Measurements from ENCODE around the gene TAC3.
"Not testable (repeated sequence)": the region's sequence is repeated elsewhere in the genome, so short reads cannot be mapped to it uniquely, and the experiment has no call there.

The TAC3 gene

GRCh38 chr12:56990648-56991318 lies 25.5 kb downstream of the TAC3 start:
- no peak for DNase-seq (ENCODE audit: insufficient read length, low spot score)
- no peak for TF ChIP-seq POLR2A (IDR thresholded peaks at IDR 0.05; ENCODE audit: low read depth, low read length)
- no peak for FAIRE-seq

- no peak for DNase-seq (ENCODE audit: insufficient read length, low spot score)
- TF ChIP-seq POLR2A (IDR thresholded peaks at IDR 0.05; ENCODE audit: low read depth, low read length), result no peak
- FAIRE-seq, result no peak
Observed at GRCh38 chr12:56989861-56990610, 26.3 kb downstream of the TAC3 start.

GRCh38 chr12:56988207-56988739 lies 28.1 kb downstream of the TAC3 start:
- no peak for FAIRE-seq
- TF ChIP-seq POLR2A (IDR thresholded peaks at IDR 0.05; ENCODE audit: low read depth, low read length), result no peak
- no peak for DNase-seq (ENCODE audit: insufficient read length, low spot score)

- no peak for FAIRE-seq
- TF ChIP-seq POLR2A (IDR thresholded peaks at IDR 0.05; ENCODE audit: low read depth, low read length), result no peak
- peak; percentile 71 for DNase-seq (ENCODE audit: insufficient read length, low spot score)
Observed at GRCh38 chr12:56987551-56988053, 28.7 kb downstream of the TAC3 start.

- no peak for DNase-seq (ENCODE audit: insufficient read length, low spot score)
- FAIRE-seq, result no peak
- TF ChIP-seq POLR2A (IDR thresholded peaks at IDR 0.05; ENCODE audit: low read depth, low read length), result no peak
Observed at GRCh38 chr12:56987011-56987410, 29.3 kb downstream of the TAC3 start.

- peak; percentile 82 for FAIRE-seq
Observed at GRCh38 chr12:56985714-56986113, 30.6 kb downstream of the TAC3 start.

GRCh38 chr12:56983386-56983785 lies 32.9 kb downstream of the TAC3 start:
- TF ChIP-seq POLR2A (IDR thresholded peaks at IDR 0.05; ENCODE audit: low read depth, low read length), result no peak
- DNase-seq (ENCODE audit: insufficient read length, low spot score) (no peak), FAIRE-seq (no peak)

More at GRCh38 chr12:56985714-56986113, 30.6 kb downstream of the TAC3 start:
- peak; percentile 44 for DNase-seq (ENCODE audit: insufficient read length, low spot score)

GRCh38 chr12:56982578-56983236 lies 33.6 kb downstream of the TAC3 start:
- not testable (repeated sequence) for DNase-seq (ENCODE audit: insufficient read length, low spot score); FAIRE-seq

GRCh38 chr12:56980941-56981530 lies 35.3 kb downstream of the TAC3 start:
- no peak for TF ChIP-seq POLR2A (IDR thresholded peaks at IDR 0.05; ENCODE audit: low read depth, low read length)
- DNase-seq (ENCODE audit: insufficient read length, low spot score) (no peak), FAIRE-seq (no peak)

GRCh38 chr12:56980268-56980667 lies 36.1 kb downstream of the TAC3 start:
- DNase-seq (ENCODE audit: insufficient read length, low spot score) (no peak), FAIRE-seq (no peak)
- no peak for TF ChIP-seq POLR2A (IDR thresholded peaks at IDR 0.05; ENCODE audit: low read depth, low read length)

GRCh38 chr12:56979628-56980027 lies 36.7 kb downstream of the TAC3 start:
- TF ChIP-seq POLR2A (IDR thresholded peaks at IDR 0.05; ENCODE audit: low read depth, low read length), result no peak
- DNase-seq (ENCODE audit: insufficient read length, low spot score), result no peak
- FAIRE-seq, result no peak

- no peak for FAIRE-seq
- DNase-seq (ENCODE audit: insufficient read length, low spot score), result no peak
- TF ChIP-seq POLR2A (IDR thresholded peaks at IDR 0.05; ENCODE audit: low read depth, low read length), result no peak
Observed at GRCh38 chr12:56978397-56979138, 37.8 kb downstream of the TAC3 start.

GRCh38 chr12:56977361-56977760 lies 39.0 kb downstream of the TAC3 start:
- FAIRE-seq, result not testable (repeated sequence)

GRCh38 chr12:56974224-56974623 lies 42.1 kb downstream of the TAC3 start:
- FAIRE-seq; DNase-seq (ENCODE audit: insufficient read length, low spot score): not testable (repeated sequence)

More at GRCh38 chr12:56977361-56977760, 39.0 kb downstream of the TAC3 start:
- DNase-seq (ENCODE audit: insufficient read length, low spot score), result not testable (repeated sequence)

- not testable (repeated sequence) for DNase-seq (ENCODE audit: insufficient read length, low spot score)
Observed at GRCh38 chr12:56968910-56969309, 47.4 kb downstream of the TAC3 start.

GRCh38 chr12:56965997-56966642 lies 50.2 kb downstream of the TAC3 start:
- FAIRE-seq; DNase-seq (ENCODE audit: insufficient read length, low spot score): not testable (repeated sequence)

More at GRCh38 chr12:56968910-56969309, 47.4 kb downstream of the TAC3 start:
- not testable (repeated sequence) for FAIRE-seq

GRCh38 chr12:56965124-56965523 lies 51.2 kb downstream of the TAC3 start:
- DNase-seq (ENCODE audit: insufficient read length, low spot score); FAIRE-seq: not testable (repeated sequence)

GRCh38 chr12:56963557-56963956 lies 52.8 kb downstream of the TAC3 start:
- FAIRE-seq; DNase-seq (ENCODE audit: insufficient read length, low spot score): not testable (repeated sequence)

All from H54 (cell line).